Ascending aorta (tissue), 2 donors: ENCODE measurements around the gene CETP. TPM values are rescaled to one million over a fixed set of nuclear protein-coding genes. Genes with fewer than 3 reads are reported as not detected.

Experiments
- DNase-seq, 2 donors: peaks; one replicate each; pipeline ENCODE4 v3.0.0-alpha.2; 2019; ENCODE audit warnings: low spot score in 2 of 2
- H3K27ac ChIP-seq, 2 donors: fragments of 200-600 bp; sonication (generic); one replicate each; pipeline ENCODE4 v1.5.1; 2016 to 2017; ENCODE audit warnings: mild to moderate bottlenecking in 1 of 2
- H3K27me3 ChIP-seq: fragments of 200-600 bp; sonication (generic); one replicate; pipeline ENCODE4 v1.5.1; 2017
- H3K36me3 ChIP-seq, 2 donors: fragments of 200-600 bp; sonication (generic); one replicate each; pipeline ENCODE4 v1.5.1; 2016
- H3K4me1 ChIP-seq, 2 donors: fragments of 200-600 bp; sonication (generic); one replicate each; pipeline ENCODE4 v1.5.1; 2016 to 2017; ENCODE audit warnings: mild to moderate bottlenecking in 1 of 2
- H3K4me3 ChIP-seq, 2 donors: fragments of 200-600 bp; sonication (generic); one replicate each; pipeline ENCODE4 v1.5.1; 2016 to 2017; ENCODE audit warnings: mild to moderate bottlenecking in 1 of 2
- H3K9me3 ChIP-seq, 2 donors: fragments of 200-600 bp; sonication (generic); one replicate each; pipeline ENCODE4 v1.5.1; 2016
- CTCF ChIP-seq, 3 experiments: fragments of 200-600 bp in 2 of 3; fragments of 450-650 bp in 1 of 3; sonication (generic) in 2 of 3; IDR thresholded peaks; one replicate each; pipeline ENCODE4 v1.5.1; 2016 to 2019; ENCODE audit warnings: antibody characterized with exemption in 3 of 3, mild to moderate bottlenecking in 1 of 3, moderate library complexity in 1 of 3
- intact Hi-C: fragments of 100-400 bp; cut with DNase I; formaldehyde crosslinking; loops from one replicate; pipeline ENCODE4 v1.15.1; 2023
- total RNA-seq: library from RNA; depleted of rRNA; stranded (reverse); fragments of >200 nt; gene quantifications from one replicate; pipeline ENCODE4 v1.1.0, GENCODE V29; 2016

The CETP gene
- total RNA-seq, 1 donor from 2014 or later = not detected

- no peaks in the 10 kb centered on the region for H3K27me3 ChIP-seq
- intact Hi-C loops = no loop called here
- no peak overlapping the region for H3K4me3 ChIP-seq
- H3K27ac ChIP-seq = no peak overlapping the region
- H3K4me1 ChIP-seq = no peaks in the 10 kb centered on the region
- no peaks in the 10 kb centered on the region for H3K9me3 ChIP-seq
- no peak for TF ChIP-seq CTCF (IDR thresholded peaks at IDR 0.05)
- peaks cover 12 to 20% of the 10 kb centered on the region in 2 donors for H3K36me3 ChIP-seq
- DNase-seq = no peak
Measured at GRCh38 chr16:57025941-57026777, 64.4 kb downstream of the CETP start.

GRCh38 chr16:57026778-57027062, 65.0 kb downstream of the CETP start:
- H3K4me1 ChIP-seq = no peaks in the 10 kb centered on the region
- H3K27ac ChIP-seq = no peak overlapping the region
- H3K4me3 ChIP-seq = no peak overlapping the region
- no peak for DNase-seq
- TF ChIP-seq CTCF (IDR thresholded peaks at IDR 0.05) = no peak
- no peaks in the 10 kb centered on the region for H3K9me3 ChIP-seq
- intact Hi-C loops = no loop called here
- H3K36me3 ChIP-seq = peaks cover 7 to 14% of the 10 kb centered on the region in 2 donors
- H3K27me3 ChIP-seq = no peaks in the 10 kb centered on the region

GRCh38 chr16:57027067-57027466, 65.3 kb downstream of the CETP start:
- Histone ChIP-seq H3K9me3 (no peaks in the 10 kb centered on the region), H3K4me3 (no peak overlapping the region), H3K27me3 (no peaks in the 10 kb centered on the region), H3K27ac (no peak overlapping the region), H3K36me3 (peaks cover 3 to 11% of the 10 kb centered on the region in 2 donors), H3K4me1 (no peaks in the 10 kb centered on the region)
- TF ChIP-seq CTCF (IDR thresholded peaks at IDR 0.05) = no peak
- DNase-seq = no peak
- intact Hi-C loops = no loop called here

- intact Hi-C loops = no loop called here
- no peak for DNase-seq
- peaks cover 0 to 6% of the 10 kb centered on the region in 2 donors for H3K36me3 ChIP-seq
Measured at GRCh38 chr16:57028086-57028485, 66.3 kb downstream of the CETP start.

GRCh38 chr16:57029161-57030160, 67.7 kb downstream of the CETP start:
- Histone ChIP-seq H3K4me1 (no peaks in the 10 kb centered on the region), H3K4me3 (no peak overlapping the region), H3K9me3 (no peaks in the 10 kb centered on the region), H3K27me3 (no peaks in the 10 kb centered on the region), H3K36me3 (peaks cover 0 to 9% of the 10 kb centered on the region in 2 donors), H3K27ac (no peak overlapping the region)
- intact Hi-C loops = no loop called here
- no peak for DNase-seq
- no peak for TF ChIP-seq CTCF (IDR thresholded peaks at IDR 0.05)

More at GRCh38 chr16:57028086-57028485, 66.3 kb downstream of the CETP start:
- Histone ChIP-seq H3K4me3 (no peak overlapping the region), H3K27me3 (no peaks in the 10 kb centered on the region), H3K9me3 (no peaks in the 10 kb centered on the region), H3K4me1 (no peaks in the 10 kb centered on the region), H3K27ac (no peak overlapping the region)
- no peak for TF ChIP-seq CTCF (IDR thresholded peaks at IDR 0.05)
